HG02970 (cell line): ENCODE results near the gene KIF20B.
"Not testable (repeated sequence)": the region's sequence is repeated elsewhere in the genome, so short reads cannot be mapped to it uniquely, and the experiment has no call there.

Experiments used
- ATAC-seq: cut with Tn5 transposase; IDR thresholded peaks from one replicate; pipeline ENCODE4 v1.9.1; 2021; ENCODE audit warnings: mild to moderate bottlenecking, moderate library complexity, moderate number of reproducible peaks; ENCODE audit not compliant: unreplicated experiment, low FRiP score

Gene KIF20B

DNA sequence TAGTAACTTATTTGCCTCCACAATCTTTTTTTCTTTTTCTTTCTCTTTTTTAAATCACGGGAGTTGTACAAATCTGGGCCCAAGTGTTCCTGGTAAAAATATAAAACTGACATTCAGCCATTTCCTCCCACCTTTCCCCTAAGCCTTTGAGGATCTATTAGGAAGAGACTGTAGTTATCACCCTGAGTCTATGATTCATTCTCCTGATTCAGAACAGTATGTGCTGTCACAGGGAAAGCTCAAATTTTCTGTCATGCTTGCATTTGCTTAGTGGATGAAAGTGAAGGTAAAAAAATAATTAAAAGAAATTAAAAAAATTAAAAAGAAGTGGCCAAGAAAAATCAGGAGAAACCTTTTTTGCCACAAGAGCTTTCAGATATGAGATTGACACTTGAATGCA is 71.7 kb downstream of the KIF20B start:
- no peak for ATAC-seq

DNA sequence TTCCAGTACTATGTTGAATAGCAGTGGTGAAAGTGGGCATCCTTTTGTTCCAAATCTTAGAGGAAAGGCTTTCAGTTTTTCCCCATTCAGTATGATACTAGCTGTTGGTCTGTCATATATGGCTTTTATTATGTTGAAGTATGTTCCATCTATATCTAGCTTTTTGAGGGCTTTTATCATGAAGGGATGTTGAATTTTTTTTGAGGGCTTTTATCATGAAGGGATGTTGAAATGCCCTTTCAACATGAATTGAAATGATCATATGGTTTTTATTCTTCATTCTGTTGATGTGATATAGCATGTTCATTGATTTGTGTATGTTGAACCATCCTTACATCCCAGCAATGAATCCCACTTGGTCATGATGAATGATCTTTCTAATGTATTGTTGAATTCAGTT is 75.3 kb downstream of the KIF20B start:
- ATAC-seq = no peak

DNA sequence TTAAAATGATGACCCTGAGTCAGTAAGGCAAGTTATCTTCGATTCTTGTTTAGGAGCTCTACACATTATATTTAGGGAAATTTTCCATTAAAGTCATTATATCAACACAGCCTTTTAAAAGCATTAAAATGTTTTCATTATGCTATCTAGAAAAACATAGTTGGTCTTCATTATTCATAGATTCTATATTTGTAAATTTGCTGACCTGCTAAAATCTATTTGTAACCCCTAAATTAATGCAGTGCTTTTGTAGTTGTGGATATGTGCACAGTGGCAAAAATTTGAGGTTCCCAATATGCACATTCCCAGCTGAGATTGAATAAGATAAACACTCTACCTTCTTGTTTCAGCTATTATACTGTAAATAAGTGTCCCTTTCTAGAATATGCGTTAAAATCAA is 81.1 kb downstream of the KIF20B start:
- no peak for ATAC-seq

DNA sequence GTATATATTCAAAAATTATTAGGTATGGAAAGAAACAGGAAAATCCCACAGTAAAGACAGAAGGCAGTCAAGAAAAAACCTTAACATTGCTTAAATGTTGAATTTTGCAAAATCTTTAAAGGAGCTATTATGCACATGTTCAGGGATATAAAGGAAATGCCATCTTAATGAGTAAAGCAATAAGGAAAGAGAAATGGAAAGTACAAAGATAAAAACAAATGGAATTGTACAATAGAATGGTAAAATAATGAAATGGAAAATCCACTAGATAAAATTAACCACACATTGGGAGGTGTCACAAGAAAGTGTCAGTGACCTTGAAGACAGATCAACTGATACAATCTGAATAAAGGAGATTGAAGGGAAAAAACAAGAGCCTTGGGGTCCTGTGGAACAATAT is 82.0 kb downstream of the KIF20B start:
- ATAC-seq = no peak

DNA sequence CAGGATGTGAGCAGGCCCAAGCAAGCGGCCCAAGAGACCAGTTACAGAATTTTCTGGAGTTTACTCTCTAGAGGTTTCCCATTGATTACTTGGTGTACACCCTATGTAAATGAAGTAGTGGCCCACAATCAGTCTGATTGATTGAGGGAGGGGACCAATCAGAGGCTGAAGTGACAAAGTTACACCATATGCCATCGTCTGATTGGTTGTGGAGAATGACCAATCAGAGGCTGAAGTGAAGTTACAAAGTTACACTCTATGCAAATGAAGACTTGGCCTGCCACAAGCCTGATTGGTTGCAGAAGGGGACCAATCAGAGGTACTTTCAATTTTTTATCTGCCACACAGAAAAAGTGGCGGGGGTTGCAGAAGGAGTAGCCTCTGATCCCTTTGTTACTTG is 83.7 kb downstream of the KIF20B start:
- no peak for ATAC-seq

DNA sequence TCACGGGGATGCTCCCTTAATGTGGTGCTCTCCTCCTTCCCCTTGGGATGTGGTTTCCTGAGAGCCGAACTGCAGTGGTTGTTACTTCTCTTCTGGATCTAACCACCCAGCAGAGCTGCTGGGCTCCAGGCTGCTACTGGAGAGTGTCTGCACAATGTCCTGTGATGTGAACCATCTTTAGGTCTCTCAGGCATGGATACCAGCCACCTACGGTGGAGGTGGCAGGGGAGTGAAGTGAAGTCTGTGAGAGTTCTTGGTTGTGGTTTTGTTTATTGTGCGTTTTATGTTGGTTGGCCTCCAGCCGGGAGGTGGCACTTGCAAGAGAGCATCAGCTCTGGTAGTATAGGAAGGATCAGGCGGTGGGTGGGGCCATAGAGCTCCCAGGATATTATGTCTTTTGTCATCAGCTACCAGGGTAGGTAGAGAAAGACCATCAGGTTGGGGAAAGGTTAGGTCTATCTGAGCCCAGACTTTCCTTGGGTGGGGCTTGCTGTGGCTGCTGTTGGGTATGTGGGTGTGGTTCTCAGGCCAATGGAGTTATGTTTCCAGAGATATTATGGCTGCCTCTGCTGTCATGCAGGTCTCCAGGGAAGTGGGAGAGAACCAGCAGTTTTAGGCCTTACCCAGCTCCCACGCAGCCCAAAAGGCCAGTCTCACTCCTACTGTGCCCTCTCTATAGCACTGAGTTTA is 87.9 kb downstream of the KIF20B start:
- no peak for ATAC-seq

DNA sequence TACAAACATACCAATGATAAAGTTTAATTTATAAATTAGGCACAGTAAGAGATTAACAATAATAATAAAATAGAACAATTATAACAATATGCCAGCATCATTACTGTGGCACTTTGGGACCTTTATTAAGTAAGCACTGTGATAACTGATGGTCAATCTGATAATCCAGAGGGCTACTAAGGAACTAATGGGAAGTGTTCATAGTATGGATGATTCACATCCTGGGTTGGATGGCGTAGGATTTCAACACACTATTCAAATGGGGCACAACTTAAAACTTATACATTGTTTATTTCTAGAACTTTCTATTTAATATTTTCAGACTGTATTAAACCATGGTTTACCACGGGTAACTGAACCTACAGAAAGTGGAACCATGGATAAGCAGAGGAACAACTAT is 90.8 kb downstream of the KIF20B start:
- ATAC-seq = no peak

DNA sequence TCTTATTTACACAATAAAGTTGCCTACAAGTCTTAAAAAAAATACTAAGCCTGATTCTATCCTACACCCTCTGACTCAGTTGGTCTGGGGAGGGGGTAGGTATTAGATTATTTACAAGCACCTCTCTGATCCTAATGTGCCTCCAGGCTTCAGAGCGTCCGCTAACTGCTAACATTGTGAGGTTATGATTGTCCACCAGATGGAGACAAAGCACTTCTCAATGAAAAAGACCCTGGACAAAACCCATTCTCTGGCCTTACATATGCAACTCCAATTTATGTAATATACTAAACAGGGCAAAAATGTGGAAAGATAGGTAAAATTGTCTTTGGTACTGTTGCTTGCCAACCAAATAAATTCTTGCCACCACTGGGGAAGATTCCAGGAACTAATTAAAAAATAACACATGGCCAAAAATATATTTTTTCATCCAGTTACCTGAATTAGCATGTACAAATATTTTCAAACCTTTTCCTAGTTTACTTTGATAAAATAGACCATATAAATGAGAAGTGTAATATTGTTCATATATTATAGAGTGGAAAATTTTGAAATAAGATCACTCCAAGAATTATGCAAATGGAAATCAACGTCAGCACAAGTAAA is 92.4 kb downstream of the KIF20B start:
- no peak for ATAC-seq

DNA sequence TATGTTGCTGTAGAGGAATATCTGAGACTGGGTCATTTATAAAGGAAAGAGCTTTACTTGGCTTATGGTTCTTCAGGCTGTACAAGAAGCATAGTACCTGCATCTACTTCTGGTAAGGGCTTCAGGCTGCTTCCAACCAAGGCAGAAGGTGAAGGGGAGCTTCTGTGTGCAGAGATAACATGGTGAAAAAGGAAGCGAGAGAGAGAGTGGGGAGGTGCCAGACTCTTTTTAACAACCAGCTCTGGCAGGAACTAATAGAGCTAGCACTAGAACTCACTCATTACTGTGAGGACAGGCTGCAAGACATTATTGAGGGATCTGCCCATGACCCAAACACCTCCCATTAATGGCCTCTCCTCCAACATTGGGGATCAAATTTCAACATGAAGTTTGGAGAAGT is 94.5 kb downstream of the KIF20B start:
- ATAC-seq = no peak

DNA sequence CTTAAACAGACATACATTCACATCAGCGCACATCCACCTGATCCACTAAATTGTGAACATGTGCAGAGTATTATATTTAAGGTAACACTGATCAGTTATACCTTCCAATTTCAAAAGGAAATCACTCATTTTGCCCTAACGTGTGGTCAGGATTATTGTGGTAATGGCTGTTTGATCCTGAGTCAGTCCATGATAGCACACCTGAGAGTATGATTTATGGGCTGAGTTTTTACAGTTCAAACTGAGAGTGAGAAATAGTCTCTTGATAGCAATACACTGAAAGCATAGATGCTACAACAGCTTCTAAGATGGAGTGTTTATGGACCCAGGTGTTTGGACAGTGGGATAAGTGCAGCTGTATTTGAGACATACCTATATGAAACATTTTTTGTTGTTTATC is 96.7 kb downstream of the KIF20B start:
- ATAC-seq = no peak

DNA sequence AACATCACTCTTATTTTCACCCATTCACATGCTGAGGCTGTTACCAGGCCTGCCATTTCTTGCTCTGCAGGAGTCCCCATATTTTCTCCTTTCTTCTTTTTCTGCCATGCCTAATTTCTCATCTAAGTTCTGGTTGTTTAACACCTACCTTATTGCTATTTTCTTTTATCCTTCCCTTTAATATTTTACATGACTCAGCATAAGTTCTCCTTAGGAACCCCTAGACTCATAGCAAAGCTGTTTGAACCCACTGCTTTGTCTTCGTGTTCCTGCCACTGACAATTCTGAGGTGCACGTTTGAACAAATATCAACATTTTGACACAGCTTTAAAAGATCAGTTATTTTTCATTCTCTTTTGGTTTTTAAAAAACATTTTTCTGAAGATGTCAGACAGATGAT is 98.2 kb downstream of the KIF20B start:
- no peak for ATAC-seq

DNA sequence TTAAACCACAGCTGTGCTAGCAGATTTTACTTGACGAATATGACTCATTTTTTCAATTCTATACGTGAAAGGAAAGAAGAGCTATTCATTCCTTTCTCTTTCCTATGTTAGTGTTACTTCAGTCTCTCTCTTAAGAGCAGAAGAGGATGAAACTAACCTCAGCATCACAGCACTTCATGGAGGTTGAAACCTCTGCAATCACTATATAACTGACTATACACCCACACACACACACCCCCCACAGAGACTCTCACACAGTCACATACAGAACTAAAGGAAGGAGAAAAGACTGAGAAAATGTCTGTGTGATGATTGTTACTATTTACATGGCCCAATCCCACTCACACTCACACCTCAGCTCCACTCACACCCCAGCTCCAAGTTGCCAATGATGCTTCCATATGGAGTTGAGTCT is 104.2 kb downstream of the KIF20B start:
- ATAC-seq = peak; percentile 66

DNA sequence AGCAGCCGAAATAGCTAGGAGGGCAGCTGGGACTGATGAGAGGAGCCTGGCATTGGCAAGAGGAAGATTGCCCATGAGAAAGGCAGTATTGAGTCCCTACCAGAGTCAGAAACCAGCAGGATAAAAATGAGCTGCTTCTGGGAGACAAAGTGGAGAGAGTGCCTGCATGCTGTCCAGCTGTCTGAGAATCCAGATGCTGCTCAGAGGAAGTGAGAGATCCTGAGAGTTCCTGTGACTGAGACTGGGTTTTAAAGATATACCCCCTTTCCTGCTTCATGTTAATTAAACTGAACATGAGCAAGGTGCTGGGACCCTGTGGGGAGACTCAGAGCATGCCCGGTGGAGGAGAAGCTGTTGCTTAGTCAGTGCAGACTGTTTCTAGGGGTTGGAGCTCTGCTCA is 107.5 kb downstream of the KIF20B start:
- no peak for ATAC-seq

DNA sequence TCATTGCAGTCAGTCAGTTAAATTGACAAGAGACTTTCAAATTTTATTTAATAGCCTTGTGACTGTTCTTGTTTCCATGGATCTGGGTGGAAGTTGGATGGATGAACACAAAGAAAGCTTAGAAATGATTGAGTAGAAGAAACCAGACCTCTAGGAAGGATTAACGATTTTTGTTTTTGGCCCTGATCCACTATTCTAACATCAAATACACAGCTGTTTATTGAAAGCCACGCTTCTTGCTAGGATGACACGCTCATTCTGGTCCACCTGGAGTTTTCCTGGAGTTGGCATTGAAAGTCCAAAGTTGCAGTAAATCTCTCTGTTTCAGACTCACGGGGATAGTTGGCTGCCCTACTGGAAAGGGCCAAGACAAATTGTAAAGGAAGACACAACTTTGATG is 108.4 kb downstream of the KIF20B start:
- ATAC-seq = no peak

DNA sequence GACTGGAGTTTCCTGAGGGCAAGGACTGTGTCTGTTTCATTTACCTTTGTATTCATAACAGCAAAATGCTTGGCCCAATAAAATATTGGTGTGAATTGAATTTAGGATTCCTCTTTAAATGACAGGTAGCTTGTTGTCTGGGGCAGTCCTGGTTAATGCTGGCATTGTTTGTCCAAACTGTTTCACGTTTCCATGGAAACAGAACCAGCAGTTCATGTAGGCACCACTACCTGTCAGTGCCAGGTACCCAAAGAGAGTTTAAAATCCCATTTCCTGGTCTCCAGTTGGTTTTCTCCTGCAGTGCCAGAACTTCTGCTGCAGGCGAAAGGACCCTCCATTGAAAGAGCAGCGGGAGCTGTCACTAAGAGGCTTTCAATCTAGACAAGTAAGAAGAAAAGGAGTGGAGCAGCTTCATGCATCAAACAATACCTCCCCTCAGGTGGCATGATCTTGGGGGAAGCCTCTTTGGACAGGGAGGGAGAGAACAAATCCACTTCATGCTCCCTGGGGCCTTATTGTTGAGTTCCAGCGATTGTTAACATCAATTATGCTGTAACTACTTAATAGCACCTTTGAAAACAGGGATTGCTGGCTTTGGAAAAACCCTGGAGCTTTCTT is 109.6 kb downstream of the KIF20B start:
- ATAC-seq = no peak

DNA sequence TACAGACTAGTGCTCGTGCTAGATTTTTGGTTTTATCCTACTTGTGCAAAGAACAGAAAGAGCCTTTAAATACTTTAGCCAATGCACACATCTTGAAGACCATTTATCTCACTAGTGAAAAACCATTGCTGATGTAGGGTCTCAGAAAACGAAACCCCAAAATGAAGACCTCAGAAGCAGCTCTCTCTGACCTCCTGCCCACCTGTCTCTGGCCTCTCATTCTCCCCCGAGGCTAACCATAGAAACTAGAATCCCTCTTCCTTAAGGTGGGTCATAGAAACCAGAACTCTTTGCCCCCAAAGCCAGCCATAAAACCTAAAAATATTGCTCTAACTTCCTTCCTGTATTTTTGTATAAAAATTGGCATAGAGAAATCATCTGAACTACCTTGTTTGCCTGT is 112.2 kb downstream of the KIF20B start:
- no peak for ATAC-seq

DNA sequence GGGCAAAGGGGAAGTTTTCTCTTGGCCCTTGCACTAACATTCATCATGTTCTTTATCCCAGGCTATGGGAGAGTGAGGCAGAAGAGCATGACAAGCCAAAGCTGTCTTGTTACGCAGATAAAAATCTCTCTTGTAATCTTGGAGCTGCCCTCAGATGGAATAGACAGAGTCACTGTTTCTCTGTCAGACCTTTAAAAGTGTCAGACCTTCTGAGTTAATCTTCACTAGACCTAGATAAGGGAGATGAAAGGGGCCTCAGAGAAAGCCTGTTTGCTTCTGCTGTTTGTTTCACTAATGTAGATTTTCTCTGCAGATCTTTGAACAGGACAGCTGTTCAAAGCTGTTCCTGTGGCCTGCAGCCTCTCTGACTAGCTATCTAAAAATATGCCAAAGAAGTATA is 112.9 kb downstream of the KIF20B start:
- ATAC-seq = no peak

DNA sequence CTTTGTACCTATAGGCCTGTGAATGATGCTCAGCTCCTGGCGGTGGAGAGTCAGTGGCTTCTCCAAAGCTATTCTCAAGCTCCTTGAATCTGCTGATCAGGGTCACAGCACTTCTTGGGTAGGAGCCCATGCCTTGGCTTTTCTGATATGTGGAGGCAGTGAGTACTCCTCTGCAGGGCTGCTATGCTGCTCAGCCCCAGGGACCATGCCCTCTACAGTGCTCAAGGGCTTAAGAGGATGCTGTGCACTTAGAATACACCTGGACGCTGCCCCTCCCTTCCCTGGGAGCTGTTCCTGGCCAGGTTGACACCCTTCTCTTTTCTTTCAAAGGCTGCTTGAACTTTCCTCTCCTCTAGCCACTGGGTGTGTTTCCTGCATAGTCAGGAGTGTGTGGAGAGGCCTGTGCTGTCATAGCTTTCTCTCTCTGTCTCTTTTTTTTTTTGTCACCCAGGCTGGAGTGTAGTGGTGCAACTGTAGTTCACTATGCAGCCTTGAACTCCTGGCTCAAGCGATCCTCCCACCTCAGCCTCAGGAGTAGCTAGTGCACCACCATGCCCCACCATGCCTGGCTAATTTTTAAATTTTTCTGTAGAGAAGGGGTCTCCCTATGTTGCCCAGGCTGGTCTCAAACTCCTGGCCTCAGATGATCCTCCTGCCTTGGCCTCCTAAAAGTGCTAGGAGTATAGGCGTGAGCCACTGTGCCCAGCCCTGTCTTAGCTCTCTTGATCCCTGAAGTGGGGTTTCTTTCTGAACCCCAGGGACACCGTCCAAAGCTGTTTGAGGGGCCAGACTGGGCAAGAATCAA is 113.9 kb downstream of the KIF20B start:
- ATAC-seq = no peak

DNA sequence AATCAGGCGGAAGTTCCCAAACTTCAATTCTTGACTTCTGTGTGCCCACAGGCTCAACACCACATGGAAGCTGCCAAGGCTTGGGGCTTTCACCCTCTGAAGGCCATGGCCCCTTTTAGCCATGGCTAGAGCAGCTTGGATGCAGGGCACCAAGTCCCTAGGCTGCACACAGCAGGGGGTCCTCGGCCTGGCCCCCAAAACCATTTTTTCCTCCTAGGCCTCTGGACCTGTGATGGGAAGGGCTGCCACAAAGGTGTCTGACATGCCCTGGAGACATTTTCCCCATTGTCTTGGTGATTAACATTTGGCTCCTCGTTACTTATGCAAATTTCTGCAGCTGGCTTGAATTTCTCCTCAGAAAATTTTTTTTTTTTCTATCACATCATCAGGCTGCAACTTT is 117.6 kb downstream of the KIF20B start:
- not testable (repeated sequence) for ATAC-seq
